ENCODE results near the gene COPA. TPM values are rescaled to one million over a fixed set of nuclear protein-coding genes. Genes with fewer than 3 reads are reported as not detected.

The COPA gene
- total RNA-seq, 3 donors from 2014 or later (not counting 1 experiment from before 2014, with no cell fraction given) = 140 to 167 (median 148) TPM

- peaks cover 29% of the 10 kb centered on the region for H3K36me3 Mint-ChIP-seq
- Histone ChIP-seq H3K4me3 (ENCODE audit: low read length) (no peak overlapping the region), H3K36me3 (ENCODE audit: control insufficient read depth, insufficient read depth, low read length) (peaks cover 96% of the 10 kb centered on the region), H3K27me3 (ENCODE audit: control insufficient read depth, insufficient read depth, low read length) (no peaks in the 10 kb centered on the region), H3K27ac (ENCODE audit: low read length) (no peak overlapping the region), H3K4me1 (ENCODE audit: control insufficient read depth, insufficient read depth, low read length) (no peaks in the 10 kb centered on the region), H3K9me3 (ENCODE audit: control insufficient read depth, insufficient read depth, low read length) (no peaks in the 10 kb centered on the region)
- intact Hi-C loops (cut with micrococcal nuclease) = no loop called here
- no peak for TF ChIP-seq CTCF (IDR thresholded peaks at IDR 0.05)
- no peaks in the 10 kb centered on the region for H3K9me3 Mint-ChIP-seq
- H3K4me3 Mint-ChIP-seq = no peak overlapping the region
- ATAC-seq (no peak), DNase-seq (no peak)
- no peaks in the 10 kb centered on the region for H3K27me3 Mint-ChIP-seq (ENCODE audit: low read depth in 2 of 2)
- no peaks in the 10 kb centered on the region for H3K4me1 Mint-ChIP-seq
- no peak overlapping the region for H3K27ac Mint-ChIP-seq
Measured at GRCh38 chr1:160330119-160330518, 12.9 kb downstream of the COPA start.

- Mint-ChIP-seq H3K4me1 (no peaks in the 10 kb centered on the region), H3K27me3 (ENCODE audit: low read depth in 2 of 2) (no peaks in the 10 kb centered on the region), H3K9me3 (no peaks in the 10 kb centered on the region), H3K36me3 (peaks cover 23% of the 10 kb centered on the region), H3K4me3 (no peak overlapping the region), H3K27ac (no peak overlapping the region)
- H3K4me3 ChIP-seq (ENCODE audit: low read length) = no peak overlapping the region
- 99% methylated on average over 8 of the region's 8 CpGs for WGBS (ENCODE audit: insufficient coverage)
- H3K4me1 ChIP-seq (ENCODE audit: control insufficient read depth, insufficient read depth, low read length) = no peaks in the 10 kb centered on the region
- ATAC-seq = no peak
- intact Hi-C loops (cut with micrococcal nuclease) = no loop called here
- no peaks in the 10 kb centered on the region for H3K27me3 ChIP-seq (ENCODE audit: control insufficient read depth, insufficient read depth, low read length)
- H3K27ac ChIP-seq (ENCODE audit: low read length) = no peak overlapping the region
- DNase-seq = no peak
- no peak for TF ChIP-seq CTCF (IDR thresholded peaks at IDR 0.05)
- H3K36me3 ChIP-seq (ENCODE audit: control insufficient read depth, insufficient read depth, low read length) = peaks cover 92% of the 10 kb centered on the region
- H3K9me3 ChIP-seq (ENCODE audit: control insufficient read depth, insufficient read depth, low read length) = no peaks in the 10 kb centered on the region
Measured at GRCh38 chr1:160328184-160328583, 14.9 kb downstream of the COPA start.

GRCh38 chr1:160326418-160326817 is 16.6 kb downstream of the COPA start:
- H3K27me3 ChIP-seq (ENCODE audit: control insufficient read depth, insufficient read depth, low read length) = no peaks in the 10 kb centered on the region
- H3K27ac Mint-ChIP-seq = no peak overlapping the region
- H3K4me3 ChIP-seq (ENCODE audit: low read length) = no peak overlapping the region
- 96% methylated on average over 5 of the region's 5 CpGs for WGBS (ENCODE audit: insufficient coverage)
- no peak overlapping the region for H3K4me3 Mint-ChIP-seq
- peaks cover 6 to 7% of the 10 kb centered on the region in 2 donors for H3K4me1 Mint-ChIP-seq
- peaks cover 90% of the 10 kb centered on the region for H3K36me3 ChIP-seq (ENCODE audit: control insufficient read depth, insufficient read depth, low read length)
- intact Hi-C loops (cut with micrococcal nuclease) = no loop called here
- TF ChIP-seq CTCF (IDR thresholded peaks at IDR 0.05) = no peak
- DNase-seq (no peak), ATAC-seq (no peak)
- H3K27ac ChIP-seq (ENCODE audit: low read length) = no peak overlapping the region
- H3K27me3 Mint-ChIP-seq (ENCODE audit: low read depth in 2 of 2) = no peaks in the 10 kb centered on the region
- no peaks in the 10 kb centered on the region for H3K9me3 Mint-ChIP-seq
- H3K4me1 ChIP-seq (ENCODE audit: control insufficient read depth, insufficient read depth, low read length) = no peaks in the 10 kb centered on the region
- peaks cover 21% of the 10 kb centered on the region for H3K36me3 Mint-ChIP-seq
- H3K9me3 ChIP-seq (ENCODE audit: control insufficient read depth, insufficient read depth, low read length) = no peaks in the 10 kb centered on the region

- peaks cover 21% of the 10 kb centered on the region for H3K36me3 Mint-ChIP-seq
- Histone ChIP-seq H3K4me1 (ENCODE audit: control insufficient read depth, insufficient read depth, low read length) (no peaks in the 10 kb centered on the region), H3K9me3 (ENCODE audit: control insufficient read depth, insufficient read depth, low read length) (no peaks in the 10 kb centered on the region), H3K4me3 (ENCODE audit: low read length) (no peak overlapping the region), H3K27ac (ENCODE audit: low read length) (no peak overlapping the region), H3K36me3 (ENCODE audit: control insufficient read depth, insufficient read depth, low read length) (peaks cover 78% of the 10 kb centered on the region), H3K27me3 (ENCODE audit: control insufficient read depth, insufficient read depth, low read length) (no peaks in the 10 kb centered on the region)
- no peak overlapping the region for H3K4me3 Mint-ChIP-seq
- WGBS (ENCODE audit: insufficient coverage) = 100% methylated on average over 1 of the region's 4 CpGs
- H3K27me3 Mint-ChIP-seq (ENCODE audit: low read depth in 2 of 2) = no peaks in the 10 kb centered on the region
- no peak for TF ChIP-seq CTCF (IDR thresholded peaks at IDR 0.05)
- H3K27ac Mint-ChIP-seq = peak overlapping the region in 1 of 2 donors; percentile 56
- ATAC-seq = no peak
- no peaks in the 10 kb centered on the region for H3K9me3 Mint-ChIP-seq
- DNase-seq = no peak
- intact Hi-C loops (cut with micrococcal nuclease) = no loop called here
- H3K4me1 Mint-ChIP-seq = peaks cover 6 to 7% of the 10 kb centered on the region in 2 donors
Measured at GRCh38 chr1:160325252-160325651, 17.8 kb downstream of the COPA start.
